Retinal pigment epithelial cell (primary cell): ENCODE measurements around the gene RNF125.

ENCODE experiments used
- DNase-seq: peaks from one replicate; pipeline ENCODE4 v3.0.0-alpha.2; 2010; ENCODE audit warnings: low read depth
- H3K4me3 ChIP-seq: 2 replicates; pipeline ENCODE4 v1.5.1; 2011; ENCODE audit warnings: mild to moderate bottlenecking, low read length, control low read depth, moderate library complexity
- TF ChIP-seq, protein P1 (sequence below): conservative IDR thresholded peaks from 2 replicates; pipeline ENCODE4 v1.5.1; 2011; ENCODE audit warnings: low read depth, low read length, control low read depth, inconsistent platforms

RNF125 gene

DNA sequence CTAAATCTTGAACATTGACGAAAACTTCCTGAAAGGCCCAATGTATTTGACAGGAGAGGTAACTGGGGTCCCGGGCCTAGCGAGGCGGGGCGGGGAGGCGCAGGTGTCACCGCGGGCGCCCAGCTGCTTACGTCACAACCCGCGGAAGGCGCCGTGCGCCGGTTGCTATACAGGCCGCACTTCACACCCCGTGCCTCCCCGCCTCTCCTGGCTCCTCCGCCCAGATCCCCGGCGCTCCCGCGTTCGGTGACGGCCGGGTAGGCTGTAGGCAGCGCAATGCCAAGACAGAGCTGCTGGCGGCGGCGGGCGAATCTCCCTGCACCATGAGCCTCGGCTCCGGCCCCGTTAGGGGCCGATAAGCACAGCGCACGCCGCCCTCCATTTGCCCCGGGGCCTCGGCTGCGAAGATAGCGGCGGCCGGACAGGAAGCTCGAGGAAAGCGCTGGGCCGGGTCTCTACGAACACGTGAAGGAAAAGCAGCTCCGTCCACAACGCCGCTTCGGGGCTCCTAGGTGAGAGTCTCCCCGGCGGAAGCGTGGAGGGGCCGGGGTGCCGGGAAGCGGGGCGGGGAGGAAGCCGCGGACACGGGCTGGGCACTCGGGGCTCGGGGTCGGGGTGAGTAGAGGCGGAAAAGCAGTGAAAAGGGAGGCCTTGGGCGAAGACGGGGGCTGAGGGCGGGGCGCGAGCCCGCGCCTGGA, 73.2 kb downstream of the RNF125 start, which contains the start of gene RNF138:
Gene RNF138, plus strand, starts transcription at position 151 of the 698 bp plus-strand sequence. CDS start 903 bp downstream, outside the sequence.
- peak; percentile 62 for DNase-seq
- TF ChIP-seq, protein P1, sequence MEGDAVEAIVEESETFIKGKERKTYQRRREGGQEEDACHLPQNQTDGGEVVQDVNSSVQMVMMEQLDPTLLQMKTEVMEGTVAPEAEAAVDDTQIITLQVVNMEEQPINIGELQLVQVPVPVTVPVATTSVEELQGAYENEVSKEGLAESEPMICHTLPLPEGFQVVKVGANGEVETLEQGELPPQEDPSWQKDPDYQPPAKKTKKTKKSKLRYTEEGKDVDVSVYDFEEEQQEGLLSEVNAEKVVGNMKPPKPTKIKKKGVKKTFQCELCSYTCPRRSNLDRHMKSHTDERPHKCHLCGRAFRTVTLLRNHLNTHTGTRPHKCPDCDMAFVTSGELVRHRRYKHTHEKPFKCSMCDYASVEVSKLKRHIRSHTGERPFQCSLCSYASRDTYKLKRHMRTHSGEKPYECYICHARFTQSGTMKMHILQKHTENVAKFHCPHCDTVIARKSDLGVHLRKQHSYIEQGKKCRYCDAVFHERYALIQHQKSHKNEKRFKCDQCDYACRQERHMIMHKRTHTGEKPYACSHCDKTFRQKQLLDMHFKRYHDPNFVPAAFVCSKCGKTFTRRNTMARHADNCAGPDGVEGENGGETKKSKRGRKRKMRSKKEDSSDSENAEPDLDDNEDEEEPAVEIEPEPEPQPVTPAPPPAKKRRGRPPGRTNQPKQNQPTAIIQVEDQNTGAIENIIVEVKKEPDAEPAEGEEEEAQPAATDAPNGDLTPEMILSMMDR = no peak

DNA sequence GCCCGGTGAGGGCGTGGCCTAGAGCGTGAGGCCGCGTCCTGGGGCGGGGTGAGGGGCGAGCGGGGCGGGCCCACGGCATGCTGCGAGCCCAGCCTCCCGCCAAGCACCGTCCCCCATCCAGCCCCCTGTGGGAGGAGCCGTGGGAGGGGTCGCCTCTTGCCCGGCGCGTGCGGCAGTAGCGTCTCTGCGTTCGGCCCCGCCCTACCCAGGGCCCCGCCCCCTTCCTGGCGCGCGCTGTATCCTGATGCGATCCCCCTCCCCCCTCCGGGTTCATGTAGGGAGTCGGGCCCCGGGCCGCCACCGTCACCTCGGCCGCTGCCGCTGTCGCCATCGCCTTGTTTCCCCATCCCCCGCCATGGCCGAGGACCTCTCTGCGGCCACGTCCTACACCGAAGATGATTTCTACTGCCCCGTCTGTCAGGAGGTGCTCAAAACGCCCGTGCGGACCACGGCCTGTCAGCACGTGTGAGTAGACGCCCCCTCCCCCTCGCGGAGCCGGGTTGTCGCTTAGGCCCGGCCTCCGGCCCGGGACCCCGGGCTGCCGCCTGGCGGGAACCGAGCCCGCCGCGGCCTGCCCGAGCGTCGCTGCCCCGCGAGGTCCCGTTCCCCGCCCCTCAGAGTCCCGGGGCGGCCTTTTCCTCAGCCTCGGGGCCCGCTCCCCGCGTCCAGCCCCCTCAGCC, 73.9 kb downstream of the RNF125 start:
- H3K4me3 ChIP-seq = peak overlapping the region; percentile 88
- TF ChIP-seq, protein P1 = no peak
- DNase-seq = peak; percentile 83

More for the DNA sequence above, 73.2 kb downstream of the RNF125 start, which contains the start of gene RNF138:
- peak within 1 kb of the TSS; percentile 88 for H3K4me3 ChIP-seq

DNA sequence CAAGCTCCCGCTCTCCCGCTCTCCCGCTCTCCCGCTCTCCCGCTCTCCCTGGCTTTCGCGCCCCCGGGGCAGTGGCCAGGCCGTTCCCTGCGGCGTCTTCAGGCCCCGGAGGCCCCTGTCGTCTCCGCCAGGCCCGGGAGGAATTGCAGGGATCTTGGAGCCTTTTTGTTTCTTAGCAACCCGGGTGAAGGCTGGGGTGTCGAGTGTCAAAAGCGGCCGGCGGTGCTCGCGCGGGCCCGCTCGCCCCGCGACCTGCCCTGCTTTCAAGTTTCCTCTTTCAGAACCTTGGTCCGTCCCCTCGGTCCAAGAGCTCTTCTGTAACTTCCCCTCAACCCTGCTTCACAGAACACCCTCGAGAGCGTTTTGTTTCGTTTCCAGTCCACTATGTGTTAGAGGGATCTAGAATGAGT, 74.5 kb downstream of the RNF125 start:
- DNase-seq = no peak

DNA sequence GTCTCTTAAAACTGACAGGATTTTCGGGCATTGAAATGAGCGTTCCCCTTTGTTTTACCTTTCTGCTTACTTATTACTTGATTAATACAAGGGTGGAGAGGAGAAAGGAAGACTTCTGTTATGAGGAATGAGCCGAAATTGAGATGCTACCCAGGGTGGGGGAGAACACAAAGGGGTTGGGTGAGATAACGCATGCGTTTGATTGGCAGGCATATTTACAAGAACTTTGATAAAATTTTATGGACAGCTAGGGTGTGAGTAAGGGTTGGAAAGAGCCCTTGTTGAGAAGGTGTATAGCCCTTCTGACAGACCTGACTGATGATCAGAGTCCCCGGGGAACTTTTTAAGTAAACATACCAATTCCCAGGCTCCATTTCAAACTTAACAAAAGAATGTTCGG, 74.9 kb downstream of the RNF125 start:
- DNase-seq = no peak
- TF ChIP-seq, protein P1 = no peak
- peak overlapping the region; percentile 88 for H3K4me3 ChIP-seq

More for the DNA sequence above, 74.5 kb downstream of the RNF125 start:
- TF ChIP-seq, protein P1 = no peak
- peak overlapping the region; percentile 88 for H3K4me3 ChIP-seq

DNA sequence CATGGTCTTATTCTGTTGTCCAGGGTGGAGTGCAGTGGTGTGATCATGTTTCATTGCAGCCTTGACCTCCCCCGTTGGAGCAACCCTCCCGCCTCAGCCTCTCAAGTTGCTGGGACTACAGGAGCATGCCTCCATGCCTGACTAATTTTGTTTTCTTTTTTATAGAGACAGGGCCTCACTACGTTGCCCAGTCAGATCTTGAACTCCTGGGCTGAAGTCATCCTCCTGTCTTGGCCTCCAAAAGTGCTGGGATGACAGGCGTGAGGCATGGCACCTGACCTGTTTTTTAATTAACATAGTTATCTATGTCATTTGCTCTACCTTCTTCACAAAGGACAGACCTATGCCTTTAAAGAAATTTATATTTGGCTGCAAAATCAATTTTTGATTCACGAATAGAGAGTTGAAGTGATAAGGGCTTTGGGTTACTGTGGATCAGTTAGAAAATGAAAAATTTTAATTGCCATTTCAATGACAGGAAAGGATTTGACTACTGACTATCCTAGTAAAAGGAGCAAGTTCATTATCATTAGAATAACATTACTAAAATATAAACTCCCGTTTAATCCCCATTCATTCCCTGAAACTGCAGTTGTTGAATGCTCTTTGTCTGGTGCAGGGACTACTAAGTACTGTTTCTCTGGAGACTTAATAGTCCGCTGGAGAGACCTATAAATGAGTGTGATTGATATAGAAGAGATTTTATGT, 76.7 kb downstream of the RNF125 start:
- DNase-seq = no peak
- TF ChIP-seq, protein P1 = no peak
- H3K4me3 ChIP-seq = no peak overlapping the region

DNA sequence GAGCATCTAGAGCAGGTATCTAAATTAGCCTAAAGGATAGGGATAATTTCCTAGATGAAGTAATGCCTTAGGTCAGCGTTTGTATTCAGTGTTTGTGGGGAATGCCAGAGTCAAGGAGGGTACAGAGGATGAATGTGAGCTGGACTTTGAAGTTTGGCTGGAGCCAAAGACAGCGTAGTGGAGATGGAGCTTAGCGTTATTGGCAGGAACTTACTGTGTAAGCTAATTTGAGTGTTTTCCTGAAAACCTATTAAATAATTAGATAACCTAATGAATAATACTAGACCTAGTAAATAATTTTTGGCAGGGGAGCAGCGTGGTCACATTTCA, 77.2 kb downstream of the RNF125 start:
- TF ChIP-seq, protein P1 = no peak
- no peak overlapping the region for H3K4me3 ChIP-seq
- no peak for DNase-seq
